Stimulated activated CD4-positive, alpha-beta T cell treated with anti-CD3 and anti-CD28 coated beads, Interleukin-1b, Interleukin-23, amount 100 ng/mL, for 48 hours (primary cell): ENCODE results near the gene SOX18.
"Not testable (repeated sequence)": the region's sequence is repeated elsewhere in the genome, so short reads cannot be mapped to it uniquely, and the experiment has no call there.

Experiments used
- DNase-seq: peaks from one replicate; pipeline ENCODE4 v3.0.0-alpha.2; 2020

SOX18 gene

GRCh38 chr20:64049060-64049877 lies at the start of gene SOX18:
SOX18 (minus strand) TSS chr20:64049639; CDS start chr20:64049516, 123 bp downstream.
- DNase-seq, result no peak

DNA sequence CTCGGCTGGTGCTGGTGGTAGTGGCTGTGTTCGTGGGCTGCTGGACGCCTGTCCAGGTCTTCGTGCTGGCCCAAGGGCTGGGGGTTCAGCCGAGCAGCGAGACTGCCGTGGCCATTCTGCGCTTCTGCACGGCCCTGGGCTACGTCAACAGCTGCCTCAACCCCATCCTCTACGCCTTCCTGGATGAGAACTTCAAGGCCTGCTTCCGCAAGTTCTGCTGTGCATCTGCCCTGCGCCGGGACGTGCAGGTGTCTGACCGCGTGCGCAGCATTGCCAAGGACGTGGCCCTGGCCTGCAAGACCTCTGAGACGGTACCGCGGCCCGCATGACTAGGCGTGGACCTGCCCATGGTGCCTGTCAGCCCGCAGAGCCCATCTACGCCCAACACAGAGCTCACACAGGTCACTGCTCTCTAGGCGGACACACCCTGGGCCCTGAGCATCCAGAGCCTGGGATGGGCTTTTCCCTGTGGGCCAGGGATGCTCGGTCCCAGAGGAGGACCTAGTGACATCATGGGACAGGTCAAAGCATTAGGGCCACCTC lies 49.1 kb upstream of the SOX18 start:
- DNase-seq, result no peak

GRCh38 chr20:64096535-64096934 lies 47.1 kb upstream of the SOX18 start:
- no peak for DNase-seq

DNA sequence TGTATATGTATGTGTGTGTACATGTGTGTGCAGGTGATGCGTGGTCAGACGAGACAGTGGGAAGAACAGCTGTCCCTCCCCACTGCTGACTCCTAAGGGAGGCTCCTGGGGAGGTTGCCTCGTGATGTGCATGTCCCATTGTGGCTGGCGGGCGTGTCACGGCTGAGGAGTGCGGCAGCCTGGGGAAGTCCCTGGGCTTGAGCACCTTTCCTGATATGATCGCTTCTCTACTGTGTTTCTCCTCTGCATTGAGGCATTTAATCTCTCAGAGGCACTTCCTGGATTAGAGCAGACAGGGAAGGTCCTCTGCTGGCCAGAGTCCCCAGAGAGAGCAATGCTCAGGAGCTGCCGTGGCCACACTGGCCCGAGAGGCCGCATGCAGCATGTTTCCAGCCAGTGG lies 46.5 kb upstream of the SOX18 start:
- no peak for DNase-seq

DNA sequence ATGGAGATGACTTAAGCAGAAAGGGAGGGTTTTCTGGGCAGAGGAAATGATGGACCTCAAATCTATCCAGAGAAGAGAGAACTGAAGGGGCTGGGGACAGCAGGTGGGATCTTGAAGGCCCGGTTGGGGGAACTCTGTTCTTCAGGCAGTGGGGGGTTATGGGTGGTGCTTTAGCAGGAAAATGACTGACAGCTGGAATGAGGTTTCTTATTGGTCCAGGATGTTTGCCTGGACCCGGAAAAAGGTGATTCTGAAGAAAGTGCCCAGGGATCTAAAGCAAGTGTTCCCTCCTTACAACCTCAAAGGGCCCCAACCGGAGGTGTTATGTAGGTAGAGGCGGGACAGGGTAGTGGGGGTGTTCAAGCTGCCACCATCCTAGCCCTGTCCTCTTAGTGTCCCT lies 46.0 kb upstream of the SOX18 start:
- DNase-seq, result no peak

DNA sequence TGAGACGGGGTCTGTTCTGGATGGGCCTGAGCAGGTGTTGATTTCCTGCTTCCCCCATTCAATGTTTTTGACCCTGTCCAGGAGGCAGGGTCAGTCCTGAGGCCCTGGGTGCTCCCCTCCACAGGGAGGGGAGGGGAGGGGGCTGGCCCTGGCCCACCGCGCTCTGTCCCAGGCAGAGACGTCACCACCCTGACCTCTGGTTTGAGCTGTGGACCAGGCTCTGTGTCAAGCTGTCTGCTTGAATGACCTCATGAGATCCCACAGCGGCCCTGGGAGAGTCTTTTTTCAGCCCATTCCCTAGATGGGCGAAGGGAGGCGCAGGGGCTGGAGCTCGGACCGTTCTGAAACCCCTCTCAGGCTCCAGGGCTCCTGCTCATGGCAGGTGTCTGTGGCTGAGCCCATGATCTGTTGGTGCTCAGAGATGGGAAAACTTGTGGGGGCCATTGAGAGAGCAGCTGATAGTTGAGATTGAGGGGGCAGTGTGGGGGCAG lies 43.6 kb upstream of the SOX18 start:
- no peak for DNase-seq

DNA sequence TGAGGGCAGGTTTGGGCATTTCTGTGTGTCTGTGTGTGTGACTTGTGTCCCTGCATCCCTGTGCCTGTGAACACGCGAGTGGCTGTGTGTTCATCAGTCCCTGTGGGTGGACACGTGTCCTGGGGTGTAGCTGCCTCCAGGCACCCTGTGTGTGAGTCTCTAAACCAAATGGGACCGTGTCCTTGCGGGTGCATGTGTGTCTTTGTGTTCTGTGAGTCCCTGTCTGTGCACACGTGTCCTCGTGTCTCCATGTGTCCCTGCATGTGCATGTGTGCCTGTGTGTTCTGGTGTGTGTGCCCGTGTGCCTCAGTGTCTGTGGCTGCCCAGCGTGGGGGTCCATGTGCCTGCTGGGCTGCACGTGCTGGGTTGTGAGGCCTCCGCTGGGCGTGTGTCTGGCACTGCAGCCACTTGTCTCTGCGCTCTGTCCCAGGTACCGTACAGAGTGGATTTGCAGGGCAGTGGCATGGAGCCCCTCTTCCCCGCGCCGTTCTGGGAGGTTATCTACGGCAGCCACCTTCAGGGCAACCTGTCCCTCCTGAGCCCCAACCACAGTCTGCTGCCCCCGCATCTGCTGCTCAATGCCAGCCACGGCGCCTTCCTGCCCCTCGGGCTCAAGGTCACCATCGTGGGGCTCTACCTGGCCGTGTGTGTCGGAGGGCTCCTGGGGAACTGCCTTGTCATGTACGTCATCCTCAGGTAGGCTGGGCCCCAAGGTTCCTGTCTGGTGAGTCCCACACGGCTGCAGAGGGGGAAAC lies 43.0 kb upstream of the SOX18 start:
- DNase-seq, result no peak

DNA sequence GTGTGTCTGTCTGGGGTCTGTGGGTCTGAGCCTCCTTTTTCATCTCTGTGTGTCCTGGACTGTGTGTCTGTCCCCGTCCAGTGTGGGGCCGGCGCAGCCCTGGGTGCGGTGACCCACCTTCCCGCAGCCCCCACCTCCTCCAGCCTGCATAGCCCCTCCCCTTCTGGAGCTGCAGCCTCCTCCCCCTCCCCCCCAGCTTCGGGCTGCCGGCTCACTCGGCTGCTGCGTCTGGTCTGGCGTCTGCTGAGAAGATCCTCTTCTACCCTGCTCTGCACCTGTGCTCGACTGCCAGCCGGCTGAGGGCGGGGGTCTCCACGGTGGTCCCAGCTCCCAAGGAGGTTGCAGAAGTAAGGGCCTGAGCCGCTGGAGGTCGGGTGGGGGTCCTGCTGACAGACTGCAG lies 42.3 kb upstream of the SOX18 start:
- no peak for DNase-seq

DNA sequence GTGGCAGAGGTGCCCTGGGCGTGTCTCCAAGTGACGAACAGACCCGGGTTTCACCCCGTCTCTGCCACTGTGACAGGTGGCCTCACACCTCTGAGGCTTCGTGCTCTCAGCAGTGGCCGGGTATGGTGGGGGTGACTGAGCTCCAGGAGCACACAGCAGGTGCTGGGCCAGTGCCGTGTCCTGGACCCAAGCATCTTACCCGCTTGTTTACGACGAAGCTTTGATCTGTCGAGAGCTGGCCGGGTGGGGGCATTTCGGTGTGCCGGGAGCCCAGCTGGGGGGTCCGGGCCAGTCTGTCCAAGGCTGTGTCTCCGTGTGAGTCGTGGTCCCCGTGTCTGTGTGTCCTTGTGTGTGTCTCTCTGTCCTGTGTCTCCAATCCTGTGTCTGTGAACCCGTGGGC lies 41.9 kb upstream of the SOX18 start:
- DNase-seq, result no peak

DNA sequence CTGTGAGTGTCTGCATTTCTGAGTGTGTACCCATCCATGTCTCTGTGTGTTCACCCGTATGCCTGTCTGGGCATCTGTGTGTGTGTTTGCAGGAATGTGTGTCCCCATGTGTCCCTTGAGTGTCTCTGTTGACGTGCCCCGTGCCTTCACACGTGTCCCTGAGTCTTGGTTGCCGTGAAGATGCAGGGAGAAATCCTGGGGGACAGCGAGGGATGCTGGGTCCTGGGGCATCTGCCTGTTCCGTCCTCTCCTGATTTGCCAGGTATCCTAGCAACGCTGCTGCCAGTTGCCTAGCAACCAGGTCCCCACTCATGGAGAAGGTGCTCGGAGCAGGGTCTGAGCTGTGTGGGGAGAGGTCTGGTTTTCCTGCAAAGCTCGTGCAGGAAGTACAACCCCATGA lies 40.7 kb upstream of the SOX18 start:
- no peak for DNase-seq

- DNase-seq, result not testable (repeated sequence)
These were observed 39.1 kb upstream of the SOX18 start for GRCh38 chr20:64088586-64088985.

GRCh38 chr20:64087226-64087825 lies 37.9 kb upstream of the SOX18 start:
- not testable (repeated sequence) for DNase-seq

DNA sequence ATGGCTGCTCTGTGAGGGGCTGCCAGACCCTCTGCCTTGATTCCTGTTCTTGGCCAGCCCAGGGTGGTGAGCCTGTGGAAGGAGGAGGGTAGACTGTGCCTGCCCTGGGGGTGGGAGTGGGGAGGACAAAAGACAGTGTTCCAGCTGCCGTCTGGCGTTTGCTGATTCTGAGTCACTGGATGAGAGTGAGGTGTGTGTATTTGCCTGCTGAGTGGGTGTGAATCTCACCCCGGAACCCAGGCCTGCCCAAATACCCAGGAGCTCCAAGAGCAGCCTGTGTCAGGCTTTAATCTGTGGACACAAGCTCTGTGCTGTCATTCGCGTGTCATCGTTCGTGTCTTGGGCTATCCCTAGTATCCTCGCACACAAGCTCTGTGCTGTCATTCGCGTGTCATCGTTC lies 37.4 kb upstream of the SOX18 start:
- DNase-seq, result no peak

- no peak for DNase-seq
These were observed 35.3 kb upstream of the SOX18 start for GRCh38 chr20:64084685-64085152.

DNA sequence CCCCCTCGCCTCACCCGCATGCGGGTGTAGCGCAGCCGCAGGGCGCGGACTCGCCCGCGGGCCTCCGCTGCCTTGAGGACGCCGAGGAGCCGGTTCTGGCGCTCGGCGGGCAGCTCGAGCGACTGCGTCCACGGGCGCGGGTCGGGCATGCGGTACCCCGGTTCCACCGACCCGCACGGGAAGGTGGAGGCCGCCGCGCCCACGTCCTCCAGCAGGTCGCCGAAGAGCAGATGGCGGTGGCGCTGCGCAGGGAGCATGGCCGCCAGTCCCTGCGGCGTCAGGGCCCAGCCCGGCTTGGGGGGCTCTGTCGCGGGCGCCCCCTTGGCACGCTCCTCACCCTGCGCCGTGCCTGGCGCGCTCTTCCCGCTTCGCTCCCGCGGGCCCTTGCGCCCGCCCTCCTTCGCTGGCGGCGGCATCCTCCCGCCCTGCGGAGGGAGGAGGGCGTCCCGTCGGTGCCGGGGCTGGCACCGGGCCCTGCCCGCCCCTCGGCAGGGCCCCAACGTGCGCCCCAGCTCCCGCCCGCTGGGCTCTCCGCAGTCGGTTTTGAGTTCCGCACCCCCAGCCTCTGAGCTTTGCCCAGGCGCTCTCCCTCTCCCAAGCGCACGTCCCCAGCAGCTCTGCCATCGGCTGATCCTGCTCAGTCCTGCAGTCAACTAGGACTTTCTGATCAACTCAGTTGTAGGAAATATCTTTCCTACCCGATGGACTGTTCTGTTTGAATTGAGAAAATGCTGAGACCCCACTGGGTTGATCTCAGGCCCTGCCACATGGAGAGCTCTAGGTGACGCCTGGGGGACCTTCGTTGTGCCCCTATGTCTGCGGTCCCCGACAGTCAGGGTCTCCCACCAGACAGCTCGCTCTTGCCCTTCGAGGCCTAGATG lies 34.6 kb upstream of the SOX18 start, which contains the start of gene LKAAEAR1:
LKAAEAR1 (minus strand) TSS at position 595 of the 881 bp plus-strand sequence; CDS start at position 416, 179 bp downstream.
- no peak for DNase-seq

DNA sequence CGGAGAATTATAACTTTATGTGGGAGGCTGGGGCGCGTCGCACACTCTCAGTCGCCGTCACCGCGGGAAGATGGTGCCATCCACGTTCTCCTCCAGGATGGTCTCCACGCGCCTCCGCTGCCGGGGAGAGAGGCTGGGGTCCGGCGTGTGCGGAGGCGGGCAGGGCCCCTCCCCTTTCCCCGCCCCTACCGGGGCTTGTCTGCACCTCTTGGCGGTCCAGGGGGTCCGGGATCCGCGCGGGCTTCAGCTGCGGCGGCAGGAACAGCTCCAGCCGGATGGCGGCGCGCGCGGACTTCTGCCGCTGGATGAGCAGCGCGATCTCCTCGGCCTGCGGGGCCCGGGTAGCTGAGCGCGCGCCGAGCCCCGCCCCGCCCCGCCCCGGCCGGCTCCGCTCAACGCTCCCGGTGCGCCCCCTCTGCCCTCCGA lies 34.0 kb upstream of the SOX18 start:
- DNase-seq, result peak; percentile 71

GRCh38 chr20:64082820-64083377 lies 33.5 kb upstream of the SOX18 start:
- DNase-seq, result no peak

DNA sequence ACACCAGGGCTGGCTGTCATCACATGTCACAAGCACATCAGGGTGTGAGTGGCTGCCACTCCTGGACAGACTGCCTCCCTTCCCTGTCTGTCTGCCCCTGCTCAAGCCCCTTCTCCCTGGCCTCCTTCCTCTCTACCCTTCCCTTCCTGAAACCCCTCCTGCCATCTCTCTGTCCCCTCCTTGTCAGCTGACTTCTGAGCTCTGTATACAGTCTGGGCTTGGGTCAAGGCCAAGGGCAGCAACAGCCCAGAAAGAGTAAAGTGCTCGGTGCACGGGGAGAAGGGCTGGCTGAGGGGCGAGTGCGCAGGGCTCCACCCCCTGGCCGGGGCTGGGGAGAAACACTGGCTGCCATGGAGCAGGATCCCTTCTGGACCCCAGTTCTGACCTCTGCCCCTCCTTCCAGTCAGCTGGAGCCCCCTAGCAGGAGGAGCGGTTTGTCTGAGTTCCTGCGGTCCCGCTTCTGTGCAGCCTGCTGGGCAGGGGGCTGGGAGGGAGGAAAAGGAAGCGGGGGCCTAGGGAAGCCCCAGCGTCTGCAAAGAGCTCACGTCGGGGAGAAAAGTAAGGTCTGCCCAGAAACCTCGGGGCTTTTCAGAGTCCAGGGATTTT lies 32.8 kb upstream of the SOX18 start:
- no peak for DNase-seq

- no peak for DNase-seq
These were observed 32.2 kb upstream of the SOX18 start for GRCh38 chr20:64081624-64081964.

- no peak for DNase-seq
These were observed 31.6 kb upstream of the SOX18 start for GRCh38 chr20:64080813-64081623.
